Loucy (cell line): ENCODE measurements around the gene PPP1R15B.

Experiments
- CTCF ChIP-seq: fragments of 200-600 bp; sonication (generic); conservative IDR thresholded peaks from 2 replicates; pipeline ENCODE4 v1.5.1; 2014; ENCODE audit warnings: mild to moderate bottlenecking, antibody characterized with exemption, low read length
- EZH2phosphoT487 ChIP-seq: fragments of 200-600 bp; IDR thresholded peaks from 2 replicates; pipeline ENCODE4 v1.6.1; 2018; ENCODE audit warnings: antibody characterized with exemption, mild to moderate bottlenecking, moderate library complexity, borderline replicate concordance

GRCh38 chr1:204411451-204412204 lies at the start of gene PPP1R15B:
- no peak for TF ChIP-seq CTCF
- TF ChIP-seq EZH2phosphoT487 = no peak
